Loucy (cell line): Measurements from ENCODE around the gene FAM72D.
"Not testable (repeated sequence)": the region's sequence is repeated elsewhere in the genome, so short reads cannot be mapped to it uniquely, and the experiment has no call there.

Source experiments
- EZH2phosphoT487 ChIP-seq: fragments of 200-600 bp; IDR thresholded peaks from 2 replicates; pipeline ENCODE4 v1.6.1; 2018; ENCODE audit warnings: antibody characterized with exemption, mild to moderate bottlenecking, moderate library complexity, borderline replicate concordance
- TF ChIP-seq, protein P1 (sequence below): fragments of 200-600 bp; sonication (generic); conservative IDR thresholded peaks from 2 replicates; pipeline ENCODE4 v1.5.1; 2014; ENCODE audit warnings: mild to moderate bottlenecking, antibody characterized with exemption, low read length

DNA sequence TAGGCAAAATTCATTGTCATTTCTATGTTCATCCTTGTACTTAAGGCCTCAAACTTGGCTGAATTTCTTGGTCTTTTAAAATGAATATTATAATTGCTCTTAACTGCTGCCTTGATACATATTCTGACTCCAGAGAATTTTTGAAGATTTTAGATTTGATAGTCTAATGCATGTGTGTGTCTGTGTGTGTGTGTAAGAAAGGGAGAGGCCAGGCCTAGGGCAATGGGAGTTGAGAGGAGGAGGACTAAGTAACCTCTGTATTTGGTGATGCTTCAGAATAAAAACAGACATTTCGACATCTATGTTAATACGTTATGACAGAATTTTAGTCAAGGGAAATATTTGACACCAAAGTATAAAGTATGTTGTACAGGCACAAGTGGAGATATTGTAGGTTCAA lies 7.5 kb downstream of the FAM72D start:
- TF ChIP-seq, protein P1, sequence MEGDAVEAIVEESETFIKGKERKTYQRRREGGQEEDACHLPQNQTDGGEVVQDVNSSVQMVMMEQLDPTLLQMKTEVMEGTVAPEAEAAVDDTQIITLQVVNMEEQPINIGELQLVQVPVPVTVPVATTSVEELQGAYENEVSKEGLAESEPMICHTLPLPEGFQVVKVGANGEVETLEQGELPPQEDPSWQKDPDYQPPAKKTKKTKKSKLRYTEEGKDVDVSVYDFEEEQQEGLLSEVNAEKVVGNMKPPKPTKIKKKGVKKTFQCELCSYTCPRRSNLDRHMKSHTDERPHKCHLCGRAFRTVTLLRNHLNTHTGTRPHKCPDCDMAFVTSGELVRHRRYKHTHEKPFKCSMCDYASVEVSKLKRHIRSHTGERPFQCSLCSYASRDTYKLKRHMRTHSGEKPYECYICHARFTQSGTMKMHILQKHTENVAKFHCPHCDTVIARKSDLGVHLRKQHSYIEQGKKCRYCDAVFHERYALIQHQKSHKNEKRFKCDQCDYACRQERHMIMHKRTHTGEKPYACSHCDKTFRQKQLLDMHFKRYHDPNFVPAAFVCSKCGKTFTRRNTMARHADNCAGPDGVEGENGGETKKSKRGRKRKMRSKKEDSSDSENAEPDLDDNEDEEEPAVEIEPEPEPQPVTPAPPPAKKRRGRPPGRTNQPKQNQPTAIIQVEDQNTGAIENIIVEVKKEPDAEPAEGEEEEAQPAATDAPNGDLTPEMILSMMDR: not testable (repeated sequence)
- not testable (repeated sequence) for TF ChIP-seq EZH2phosphoT487
